ENCODE measurements around the gene TRAPPC8.

DNA sequence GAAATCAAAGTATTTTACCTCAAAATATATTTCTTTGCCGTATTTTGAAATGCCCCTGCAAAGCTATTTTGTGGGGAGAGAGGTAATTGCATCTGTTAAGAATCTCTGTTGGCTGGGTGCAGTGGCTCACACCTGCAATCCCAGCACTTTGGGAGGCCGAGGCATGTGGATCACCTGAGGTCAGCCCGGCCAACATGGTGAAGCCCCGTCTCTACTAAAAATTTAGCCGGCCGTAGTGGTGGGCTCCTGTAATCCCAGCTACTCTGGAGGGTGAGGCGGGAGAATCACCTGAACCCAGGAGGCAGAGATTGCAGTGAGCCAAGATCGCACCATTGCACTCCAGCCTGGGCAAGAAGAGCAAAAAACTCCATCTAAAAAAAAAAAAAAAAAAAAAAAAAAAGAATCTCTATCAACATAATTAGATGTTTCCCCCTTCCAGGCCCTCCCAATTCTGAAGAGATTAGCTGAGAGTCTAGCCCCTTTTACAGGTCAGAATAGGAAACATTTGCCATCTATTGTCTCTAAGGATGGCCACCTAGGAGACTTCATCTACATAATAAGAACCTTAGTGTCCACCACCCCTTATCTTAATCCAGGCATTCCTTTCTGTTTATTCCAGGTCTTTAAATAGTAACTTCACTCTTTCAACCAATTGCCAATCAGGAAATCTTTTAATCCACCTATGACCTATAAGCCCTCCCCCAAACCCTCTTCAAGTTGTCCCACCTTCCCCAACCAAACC, 3.5 kb upstream of the TRAPPC8 start:
- TF ChIP-seq, protein P1, sequence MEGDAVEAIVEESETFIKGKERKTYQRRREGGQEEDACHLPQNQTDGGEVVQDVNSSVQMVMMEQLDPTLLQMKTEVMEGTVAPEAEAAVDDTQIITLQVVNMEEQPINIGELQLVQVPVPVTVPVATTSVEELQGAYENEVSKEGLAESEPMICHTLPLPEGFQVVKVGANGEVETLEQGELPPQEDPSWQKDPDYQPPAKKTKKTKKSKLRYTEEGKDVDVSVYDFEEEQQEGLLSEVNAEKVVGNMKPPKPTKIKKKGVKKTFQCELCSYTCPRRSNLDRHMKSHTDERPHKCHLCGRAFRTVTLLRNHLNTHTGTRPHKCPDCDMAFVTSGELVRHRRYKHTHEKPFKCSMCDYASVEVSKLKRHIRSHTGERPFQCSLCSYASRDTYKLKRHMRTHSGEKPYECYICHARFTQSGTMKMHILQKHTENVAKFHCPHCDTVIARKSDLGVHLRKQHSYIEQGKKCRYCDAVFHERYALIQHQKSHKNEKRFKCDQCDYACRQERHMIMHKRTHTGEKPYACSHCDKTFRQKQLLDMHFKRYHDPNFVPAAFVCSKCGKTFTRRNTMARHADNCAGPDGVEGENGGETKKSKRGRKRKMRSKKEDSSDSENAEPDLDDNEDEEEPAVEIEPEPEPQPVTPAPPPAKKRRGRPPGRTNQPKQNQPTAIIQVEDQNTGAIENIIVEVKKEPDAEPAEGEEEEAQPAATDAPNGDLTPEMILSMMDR (IDR thresholded peaks at IDR 0.05): no peak
- TF ChIP-seq POLR2A (IDR thresholded peaks at IDR 0.05): no peak
